CD4-positive, alpha-beta T cell treated with Interleukin-1 beta for 1 hour (primary cell): Measurements from ENCODE around the gene BAIAP2.

Experiments
- DNase-seq, 2 donors: peaks; one replicate each; pipeline ENCODE4 v3.0.0-alpha.2; 2020 to 2022

The BAIAP2 gene

DNA sequence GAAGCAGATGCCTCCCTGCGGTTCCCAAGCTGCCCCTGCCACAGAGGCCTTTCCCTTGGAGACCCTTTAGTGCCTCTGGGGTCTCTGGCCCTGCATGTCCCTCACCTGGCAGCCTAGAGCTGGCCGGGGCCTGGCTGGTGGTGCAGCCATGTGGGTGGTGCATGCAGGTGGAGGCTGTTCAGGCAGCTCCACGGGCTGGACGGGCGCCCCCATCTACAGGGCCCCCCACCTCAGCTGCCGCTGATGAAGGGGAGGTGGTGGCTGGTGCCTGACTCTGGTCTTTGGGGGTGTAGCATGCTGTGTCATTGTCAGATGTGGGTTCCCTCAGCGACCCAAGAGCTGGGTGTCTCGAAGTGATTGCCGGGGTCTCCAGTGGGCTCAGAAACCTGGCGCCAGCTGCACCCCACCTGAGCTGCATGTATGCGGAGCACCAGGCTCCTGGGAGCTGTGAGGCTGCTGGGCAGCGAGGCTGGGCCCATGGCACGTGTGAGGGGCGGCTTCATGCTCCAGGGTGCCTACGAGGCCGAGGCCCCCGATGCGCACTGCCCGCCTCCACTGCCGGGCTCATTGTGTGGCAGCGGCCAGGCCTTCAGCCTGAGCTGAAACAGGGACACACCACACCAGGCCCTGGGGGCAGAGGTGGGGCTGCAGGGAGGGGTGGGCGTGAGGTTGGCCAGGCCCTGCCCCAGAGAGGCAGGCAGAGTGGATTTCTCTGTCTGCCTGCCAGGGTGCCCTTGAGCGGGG, 57.0 kb downstream of the BAIAP2 start:
- no peak for DNase-seq

DNA sequence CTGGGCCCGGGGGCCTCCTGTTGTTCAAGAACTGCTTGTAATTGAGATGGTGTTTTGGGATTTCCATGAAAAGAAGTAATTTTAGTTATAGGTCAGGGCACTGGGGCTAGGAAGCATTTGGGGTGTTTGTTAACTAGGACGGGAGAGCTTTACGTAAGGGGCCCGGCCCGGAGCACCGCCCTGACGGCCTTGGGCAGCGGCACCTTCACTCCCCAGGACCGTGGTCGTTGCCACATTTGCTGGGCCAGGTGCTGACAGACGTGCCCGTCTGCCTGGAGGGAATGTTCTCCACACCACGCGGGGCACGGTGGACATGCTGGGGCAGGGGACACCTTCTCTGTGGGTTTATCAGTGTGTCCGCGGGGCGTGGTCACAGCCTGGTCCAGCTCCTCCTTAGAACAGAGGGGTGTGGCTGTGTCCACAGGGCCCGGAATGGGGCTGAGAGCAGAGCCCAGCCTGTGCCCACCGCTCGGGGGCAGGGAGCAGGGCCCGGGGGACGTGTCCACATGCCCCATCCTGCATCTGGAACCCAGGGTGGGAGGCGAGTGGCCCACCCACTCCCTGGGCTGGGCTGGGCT, 57.7 kb downstream of the BAIAP2 start:
- no peak for DNase-seq

DNA sequence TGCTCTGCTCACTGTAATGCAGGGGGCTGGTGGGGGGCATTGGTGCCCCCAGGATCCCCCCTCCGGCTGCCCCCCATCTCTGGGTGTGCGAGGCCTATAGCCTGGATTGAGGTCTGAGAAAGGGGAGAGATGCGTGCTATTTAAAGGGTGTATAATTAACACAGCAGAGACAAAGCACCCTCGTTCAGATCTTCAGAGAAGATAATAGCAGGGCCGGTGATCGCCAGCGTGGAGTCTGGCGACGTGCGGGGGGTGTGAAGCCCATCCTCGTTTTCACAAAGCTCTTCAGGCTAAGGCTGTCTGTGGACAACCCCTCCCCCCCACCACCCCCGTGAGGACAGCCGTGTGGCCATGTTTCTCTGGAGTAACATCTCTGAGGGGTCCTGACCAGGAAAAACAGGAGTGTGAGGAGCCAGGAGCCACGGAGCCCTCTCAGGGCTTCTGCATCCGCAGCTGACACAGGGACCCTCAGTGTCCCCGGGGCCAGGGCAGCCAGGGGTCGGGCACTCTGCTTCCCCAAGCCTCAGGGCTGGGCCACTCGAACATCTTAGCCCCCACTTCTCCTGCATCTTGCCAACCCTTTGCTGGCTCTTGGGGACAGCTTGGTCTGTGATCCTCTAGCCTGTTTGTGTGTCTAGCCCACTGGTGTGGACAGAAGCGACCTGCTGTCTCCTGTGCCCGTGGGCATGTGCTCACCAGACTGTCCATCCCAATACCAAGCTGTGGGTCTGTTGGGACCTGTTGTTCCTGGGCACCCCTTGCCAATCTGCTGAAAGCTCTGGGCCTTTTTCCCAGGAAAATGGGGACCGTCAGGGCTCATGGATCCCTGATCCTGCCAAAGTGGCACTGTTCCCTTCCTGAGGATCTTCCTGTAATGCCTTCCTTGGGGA, 58.9 kb downstream of the BAIAP2 start:
- DNase-seq: no peak

GRCh38 chr17:81094509-81095382, 59.8 kb downstream of the BAIAP2 start:
- DNase-seq: peak; percentile 90 to 91

DNA sequence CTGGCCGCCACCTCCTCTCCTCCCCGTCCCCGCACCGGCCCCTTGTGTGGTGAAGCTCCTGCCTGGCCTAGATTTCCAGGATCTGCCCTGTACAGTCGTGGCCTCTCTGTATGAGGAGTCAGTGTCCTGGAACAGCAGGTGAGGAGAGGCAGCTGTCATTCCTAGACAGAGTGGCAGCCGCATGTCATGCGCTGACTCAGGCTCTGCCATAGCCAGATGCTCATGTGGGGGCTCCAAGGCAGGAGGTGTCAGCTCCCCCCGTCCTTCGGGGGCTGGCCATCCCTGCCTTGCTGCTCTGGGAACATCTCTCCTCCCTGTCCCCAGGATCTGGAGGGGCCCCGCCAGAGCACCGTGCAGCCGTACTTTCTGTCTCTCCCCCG, 60.4 kb downstream of the BAIAP2 start:
- peak in 1 of 2 donors; percentile 3 for DNase-seq

DNA sequence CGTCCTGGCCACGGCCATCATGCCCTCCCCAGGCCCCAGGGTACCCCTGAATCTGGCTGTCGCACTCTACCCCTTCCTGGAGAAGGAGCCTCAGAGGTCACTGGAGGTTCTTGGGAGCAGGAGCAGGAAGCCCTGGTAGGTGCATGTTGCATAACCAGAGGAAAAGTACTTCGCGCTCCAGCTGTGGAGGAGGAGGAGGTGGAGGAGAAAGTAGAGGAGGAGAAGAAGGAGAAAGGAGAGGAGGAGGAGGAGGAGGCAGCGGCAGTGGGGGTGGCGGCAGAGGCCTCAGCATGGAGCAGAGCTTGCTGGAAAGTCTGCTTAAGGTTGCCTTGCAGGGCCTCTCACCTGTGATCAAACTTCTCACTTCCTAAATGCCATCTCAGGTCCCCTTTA, 61.8 kb downstream of the BAIAP2 start:
- no peak for DNase-seq

DNA sequence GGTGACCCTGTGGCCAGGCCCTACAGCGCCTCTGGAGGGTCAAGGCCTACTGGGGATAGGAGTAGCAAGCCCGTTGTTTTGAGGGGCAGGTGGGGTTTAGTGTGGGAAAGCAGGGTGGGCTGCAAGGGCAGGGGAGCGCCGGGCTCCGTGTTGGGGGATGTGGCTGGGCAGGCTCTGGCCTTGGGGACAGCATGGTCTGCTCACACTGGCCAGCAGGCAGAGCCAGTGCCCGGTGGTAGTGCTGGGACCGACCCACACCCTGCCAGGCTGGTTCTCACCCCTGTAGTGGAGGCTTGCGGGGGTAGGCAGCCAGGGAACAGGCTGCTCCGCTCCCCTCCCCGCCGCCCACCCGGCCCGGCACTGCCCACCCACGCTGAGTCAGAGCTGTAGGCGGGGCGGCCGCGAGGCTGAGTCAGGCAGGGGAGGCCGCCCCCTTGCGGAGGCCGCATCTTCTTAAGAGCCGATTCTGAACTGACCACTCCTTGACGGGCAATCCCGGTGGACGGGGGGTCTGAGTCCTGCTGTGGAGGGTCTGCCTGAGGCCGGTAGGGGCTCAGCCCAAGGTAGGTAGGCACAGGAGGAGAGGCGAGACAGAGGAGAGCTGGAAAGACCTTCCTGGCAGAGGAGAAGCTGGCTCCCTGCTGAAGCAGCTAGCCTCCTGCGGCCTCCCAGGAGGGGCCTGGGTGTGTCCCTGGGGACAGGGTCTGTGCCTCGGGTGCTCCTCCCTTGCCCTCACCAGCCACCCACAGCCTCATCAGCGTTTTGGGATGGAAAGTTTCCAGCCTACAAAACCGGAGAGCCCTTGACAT, 62.4 kb downstream of the BAIAP2 start:
- peak; percentile 46 to 50 for DNase-seq

- DNase-seq: peak in 1 of 2 donors; percentile 18
Observed at GRCh38 chr17:81097943-81098308, 63.0 kb downstream of the BAIAP2 start.

DNA sequence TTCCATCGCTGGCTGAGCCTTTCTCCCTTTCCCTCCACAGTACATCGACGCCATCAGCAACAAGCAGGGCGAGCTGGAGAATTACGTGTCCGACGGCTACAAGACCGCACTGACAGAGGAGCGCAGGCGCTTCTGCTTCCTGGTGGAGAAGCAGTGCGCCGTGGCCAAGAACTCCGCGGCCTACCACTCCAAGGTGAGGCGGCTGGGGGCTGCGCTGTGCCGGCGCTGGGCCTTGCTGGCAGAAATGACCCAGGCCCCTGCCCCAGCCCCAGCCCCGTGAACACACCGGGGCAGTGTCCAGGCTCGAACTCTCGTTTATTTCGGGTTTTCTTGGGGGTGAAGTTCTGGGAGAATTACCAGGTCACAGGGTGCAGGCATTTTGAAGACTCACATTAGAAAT, 64.9 kb downstream of the BAIAP2 start:
- no peak for DNase-seq

DNA sequence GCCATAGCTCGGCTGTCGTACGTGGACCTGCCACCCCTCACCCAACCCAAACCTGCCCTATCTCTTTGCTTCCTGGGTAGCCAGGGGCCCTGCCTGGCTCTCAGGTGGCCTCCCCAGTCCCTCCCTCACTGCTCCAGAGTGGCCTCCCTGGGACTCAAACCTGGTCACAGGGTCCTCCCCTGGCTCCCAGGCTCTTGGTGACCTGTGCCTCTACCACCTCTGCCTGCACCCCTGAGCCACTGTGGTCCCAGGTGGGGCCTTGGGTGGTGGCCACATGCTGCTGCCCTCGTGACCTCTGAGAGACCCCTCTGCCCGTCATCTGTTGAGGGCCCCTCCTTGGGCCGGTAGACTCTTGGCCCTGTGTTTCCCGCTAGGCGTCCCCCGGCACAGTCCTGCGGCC, 65.7 kb downstream of the BAIAP2 start:
- DNase-seq: no peak

- peak; percentile 89 to 91 for DNase-seq
Observed at GRCh38 chr17:81101614-81102306, 66.8 kb downstream of the BAIAP2 start.

- DNase-seq: no peak
Observed at GRCh38 chr17:81102352-81102751, 67.4 kb downstream of the BAIAP2 start.

DNA sequence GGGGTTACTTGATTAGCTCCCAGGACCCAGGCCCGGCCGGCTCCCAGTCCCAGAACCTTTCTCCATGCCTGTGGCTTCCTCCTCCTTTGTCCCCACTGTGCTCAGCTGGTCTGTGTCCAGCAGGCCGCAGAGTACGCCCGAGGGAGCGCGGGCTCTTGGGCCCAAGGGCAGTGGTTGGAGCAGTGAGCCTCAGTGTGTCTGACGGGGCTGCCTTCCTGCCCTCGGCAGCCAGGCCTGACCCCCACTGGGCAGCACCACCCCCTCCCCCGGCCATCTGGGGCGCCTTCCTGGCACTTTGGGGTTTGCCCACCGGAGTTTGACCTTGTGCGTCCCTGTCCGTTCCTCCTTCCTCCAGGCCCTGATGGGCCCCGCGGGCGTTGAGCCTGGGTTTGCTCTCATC, 67.9 kb downstream of the BAIAP2 start:
- no peak for DNase-seq

DNA sequence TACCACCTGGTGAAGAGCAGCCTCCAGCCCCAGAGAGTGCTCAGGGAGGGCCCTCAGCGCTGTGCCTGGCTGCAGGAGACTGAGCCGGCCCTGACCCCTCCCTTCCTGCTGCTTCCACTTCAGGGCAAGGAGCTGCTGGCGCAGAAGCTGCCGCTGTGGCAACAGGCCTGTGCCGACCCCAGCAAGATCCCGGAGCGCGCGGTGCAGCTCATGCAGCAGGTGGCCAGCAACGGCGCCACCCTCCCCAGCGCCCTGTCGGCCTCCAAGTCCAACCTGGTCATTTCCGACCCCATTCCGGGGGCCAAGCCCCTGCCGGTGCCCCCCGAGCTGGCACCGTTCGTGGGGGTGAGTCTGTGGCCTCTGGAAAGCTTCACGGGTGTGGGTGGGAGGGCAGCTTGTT, 68.4 kb downstream of the BAIAP2 start:
- DNase-seq: no peak

DNA sequence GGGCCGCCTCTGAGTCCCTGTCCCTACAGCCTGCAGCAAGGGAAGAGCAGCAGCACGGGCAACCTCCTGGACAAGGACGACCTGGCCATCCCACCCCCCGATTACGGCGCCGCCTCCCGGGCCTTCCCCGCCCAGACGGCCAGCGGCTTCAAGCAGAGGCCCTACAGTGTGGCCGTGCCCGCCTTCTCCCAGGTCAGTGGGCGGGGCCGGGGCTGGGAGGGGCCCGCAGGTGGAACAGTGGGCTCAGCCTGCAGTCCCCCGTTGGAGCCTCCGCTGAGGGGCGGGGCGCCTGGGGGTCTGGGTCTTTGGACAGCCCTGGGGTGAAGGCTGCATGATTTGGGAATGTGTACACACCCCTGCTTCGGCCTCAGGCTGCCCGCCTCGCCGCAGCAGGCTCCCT, 71.8 kb downstream of the BAIAP2 start:
- DNase-seq: no peak

GRCh38 chr17:81108220-81108619, 73.3 kb downstream of the BAIAP2 start:
- DNase-seq: no peak

DNA sequence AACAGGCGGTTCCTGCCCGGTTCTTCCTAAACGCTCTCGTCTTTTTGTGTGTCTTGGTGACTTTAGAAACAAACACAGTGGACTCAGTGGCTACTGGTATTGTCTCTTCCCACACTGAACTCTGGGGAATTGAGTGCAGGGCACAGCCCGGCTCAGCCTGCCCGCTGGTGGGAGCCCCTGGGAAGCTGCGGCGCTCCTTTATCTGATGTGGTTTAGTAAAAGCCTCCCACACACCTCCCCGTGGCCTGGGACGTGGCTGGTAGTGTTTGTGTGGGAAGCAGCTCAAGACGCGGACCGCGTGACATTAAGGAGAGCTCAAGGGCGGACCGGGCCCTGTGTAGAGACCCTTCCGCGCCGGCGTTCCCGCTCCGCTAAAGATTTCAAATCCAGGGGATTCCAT, 75.0 kb downstream of the BAIAP2 start:
- DNase-seq: no peak

GRCh38 chr17:81110488-81111040, 75.6 kb downstream of the BAIAP2 start:
- DNase-seq: no peak

- no peak for DNase-seq
Observed at GRCh38 chr17:81111066-81111465, 76.1 kb downstream of the BAIAP2 start.

GRCh38 chr17:81112450-81112849, 77.5 kb downstream of the BAIAP2 start:
- no peak for DNase-seq

DNA sequence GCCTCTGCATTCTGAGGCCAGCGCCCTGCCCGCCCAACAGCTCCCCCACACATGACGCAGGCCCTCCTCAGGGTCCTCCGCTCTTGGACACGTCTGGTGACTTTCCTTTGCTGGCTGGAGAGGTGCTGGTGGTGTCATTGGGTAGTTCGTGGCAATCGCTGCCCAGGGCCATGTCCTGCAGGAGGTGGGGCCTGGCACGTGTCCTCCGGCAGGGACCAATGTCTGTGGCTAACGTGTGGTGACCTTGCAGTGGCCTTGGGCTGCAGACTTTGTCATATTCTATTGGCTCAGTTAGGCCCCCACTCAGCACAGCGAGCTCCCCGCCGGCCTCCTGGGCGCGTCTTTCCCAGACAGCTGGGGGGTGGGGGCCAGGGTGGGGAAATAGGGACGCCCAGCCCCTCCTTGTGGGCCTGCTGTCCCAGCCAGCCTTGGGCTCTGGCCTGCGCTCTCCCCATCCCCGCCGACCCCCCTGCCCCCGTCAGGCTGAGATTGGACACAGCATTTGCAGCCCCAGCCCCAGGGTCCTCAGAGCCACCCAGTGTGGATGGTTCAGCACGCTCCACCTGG, 78.3 kb downstream of the BAIAP2 start:
- DNase-seq: no peak
